Measurements from ENCODE around the gene DNAJC6.

- TF ChIP-seq HMG20A (CRISPR knock-in tag; IDR thresholded peaks at IDR 0.05; ENCODE audit: borderline replicate concordance) (no peak), CAMTA2 (CRISPR knock-in tag; IDR thresholded peaks at IDR 0.05; ENCODE audit: borderline replicate concordance) (no peak), SAP130 (CRISPR knock-in tag; IDR thresholded peaks at IDR 0.05; ENCODE audit: low read depth) (no peak), PHF8 (CRISPR knock-in tag; IDR thresholded peaks at IDR 0.05) (no peak), CTCF (CRISPR knock-in tag; IDR thresholded peaks at IDR 0.05) (no peak), ZC3H13 (CRISPR knock-in tag; IDR thresholded peaks at IDR 0.05) (no peak), SSRP1 (CRISPR knock-in tag; IDR thresholded peaks at IDR 0.05) (no peak), DPF2 (CRISPR knock-in tag; IDR thresholded peaks at IDR 0.05; ENCODE audit: borderline replicate concordance, low read depth) (no peak), WIZ (CRISPR knock-in tag; IDR thresholded peaks at IDR 0.05) (no peak), ZBTB49 (CRISPR knock-in tag; IDR thresholded peaks at IDR 0.05; ENCODE audit: borderline replicate concordance) (no peak)
Measured at GRCh38 chr1:65458730-65459396, 149.5 kb downstream of the DNAJC6 start.
